Measurements from ENCODE around the gene RAB13. TPM values are rescaled to one million over a fixed set of nuclear protein-coding genes. Genes with fewer than 3 reads are reported as not detected.

The RAB13 gene
- polyA plus RNA-seq, 3 donors = 1.8 to 5.1 (median 3.9) TPM

DNA sequence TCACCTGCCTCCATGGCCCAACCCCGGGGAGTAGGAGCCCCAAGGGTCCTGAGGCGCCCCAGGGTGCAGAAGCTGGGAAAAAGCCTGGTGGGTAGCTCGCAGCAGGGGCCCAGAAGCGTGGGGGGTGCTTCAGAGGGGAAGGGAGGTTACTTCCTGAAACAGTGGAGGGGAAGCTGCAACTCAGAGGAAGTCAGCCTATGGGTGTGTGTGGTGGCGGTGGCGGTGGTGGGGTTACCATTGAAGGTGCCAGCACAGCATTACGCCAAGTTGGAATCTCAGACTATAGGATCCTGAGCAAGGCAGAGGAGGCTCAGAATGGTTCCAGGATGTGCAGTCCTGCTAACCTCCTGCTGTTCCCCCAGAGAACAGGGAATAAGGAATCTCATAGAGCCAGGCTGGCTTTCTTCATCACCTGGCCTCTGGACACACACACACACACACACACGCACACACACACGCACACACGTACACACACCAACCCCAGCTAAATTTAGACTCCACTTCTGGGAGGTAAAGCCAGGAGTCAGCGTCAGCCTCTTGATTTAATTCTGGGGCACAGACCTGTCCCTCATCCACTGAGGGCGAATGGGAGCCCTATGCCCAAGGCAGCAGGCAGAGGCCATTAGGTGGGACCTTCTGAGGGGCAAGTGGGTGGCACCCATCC is 40.9 kb downstream of the RAB13 start:
- Mint-ChIP-seq H3K4me1 (peaks cover 59% of the 10 kb centered on the region), H3K4me3 (peak overlapping the region; percentile 83 to 93), H3K9me3 (no peaks in the 10 kb centered on the region), H3K27me3 (ENCODE audit: low read depth in 3 of 3) (no peaks in the 10 kb centered on the region), H3K36me3 (peaks cover 56 to 62% of the 10 kb centered on the region in 2 donors), H3K27ac (peak overlapping the region; percentile 98 to 100 (median 100))
- Histone ChIP-seq H3K9ac (ENCODE audit: insufficient read depth, low read length, poor library complexity, severe bottlenecking) (peak overlapping the region; percentile 94), H2AFZ (ENCODE audit: insufficient read depth, low read depth, low read length, poor library complexity, severe bottlenecking) (no peak overlapping the region), H3K4me1 (ENCODE audit: control insufficient read depth in 1 of 2, insufficient read depth in 2 of 2, low read length in 2 of 2) (peaks cover 54 to 66% of the 10 kb centered on the region in 2 donors), H3K9me3 (replicated peaks in 1 of 2; ENCODE audit: control insufficient read depth in 1 of 2, insufficient read depth in 1 of 2, low read length in 2 of 2) (no peaks in the 10 kb centered on the region), H3K27me3 (ENCODE audit: control insufficient read depth in 2 of 2, insufficient read depth in 2 of 2, low read length in 2 of 2) (no peaks in the 10 kb centered on the region), H4K20me1 (ENCODE audit: insufficient read depth, low read length) (peaks cover 24% of the 10 kb centered on the region), H3K79me2 (ENCODE audit: insufficient read depth, low read length) (peaks cover 61% of the 10 kb centered on the region), H3K4me2 (replicated peaks; ENCODE audit: extremely low read depth, low read length, poor library complexity, severe bottlenecking) (peak overlapping the region; percentile 83), H3K4me3 (replicated peaks in 1 of 3; ENCODE audit: low read depth in 2 of 3, low read length in 3 of 3) (peak overlapping the region; percentile 70 to 83 (median 83)), H3K27ac (ENCODE audit: low read depth in 1 of 2, low read length in 2 of 2) (peak overlapping the region; percentile 100), H3K36me3 (replicated peaks in 1 of 2; ENCODE audit: control insufficient read depth in 1 of 2, insufficient read depth in 2 of 2, low read length in 2 of 2) (peaks cover 59 to 61% of the 10 kb centered on the region in 2 donors)
- TF ChIP-seq CTCF (IDR thresholded peaks at IDR 0.05) = no peak
- intact Hi-C loops (cut with micrococcal nuclease) = loop anchor here in 1 of 2 donors (2.0 kb wide), 1 partner anchor 22 kb away; the partner anchor contains the start of gene GATAD2B
- DNase-seq = peak; percentile 87 to 92 (median 88)
- WGBS (ENCODE audit: insufficient coverage) = 1% methylated on average over 8 of the region's 12 CpGs

- Histone ChIP-seq H2AFZ (ENCODE audit: insufficient read depth, low read depth, low read length, poor library complexity, severe bottlenecking) (no peak overlapping the region), H3K36me3 (replicated peaks in 1 of 2; ENCODE audit: control insufficient read depth in 1 of 2, insufficient read depth in 2 of 2, low read length in 2 of 2) (peaks cover 59 to 61% of the 10 kb centered on the region in 2 donors), H3K4me2 (replicated peaks; ENCODE audit: extremely low read depth, low read length, poor library complexity, severe bottlenecking) (peak overlapping the region; percentile 83), H3K27me3 (ENCODE audit: control insufficient read depth in 2 of 2, insufficient read depth in 2 of 2, low read length in 2 of 2) (no peaks in the 10 kb centered on the region), H4K20me1 (ENCODE audit: insufficient read depth, low read length) (peaks cover 28% of the 10 kb centered on the region), H3K4me3 (replicated peaks in 1 of 3; ENCODE audit: low read depth in 2 of 3, low read length in 3 of 3) (peak overlapping the region; percentile 70 to 83 (median 83)), H3K27ac (ENCODE audit: low read depth in 1 of 2, low read length in 2 of 2) (peak overlapping the region; percentile 100), H3K4me1 (ENCODE audit: control insufficient read depth in 1 of 2, insufficient read depth in 2 of 2, low read length in 2 of 2) (peaks cover 54 to 66% of the 10 kb centered on the region in 2 donors), H3K79me2 (ENCODE audit: insufficient read depth, low read length) (peaks cover 66% of the 10 kb centered on the region), H3K9ac (ENCODE audit: insufficient read depth, low read length, poor library complexity, severe bottlenecking) (peak overlapping the region; percentile 94), H3K9me3 (replicated peaks in 1 of 2; ENCODE audit: control insufficient read depth in 1 of 2, insufficient read depth in 1 of 2, low read length in 2 of 2) (no peaks in the 10 kb centered on the region)
- intact Hi-C loops (cut with micrococcal nuclease) = loop anchor here in 1 of 2 donors (2.0 kb wide), 1 partner anchor 22 kb away; the partner anchor contains the start of gene GATAD2B
- H3K9me3 Mint-ChIP-seq = no peaks in the 10 kb centered on the region
- no peak for TF ChIP-seq CTCF (IDR thresholded peaks at IDR 0.05)
- DNase-seq = no peak
- peak overlapping the region; percentile 98 to 100 (median 100) for H3K27ac Mint-ChIP-seq
- peak overlapping the region; percentile 83 to 93 for H3K4me3 Mint-ChIP-seq
- H3K4me1 Mint-ChIP-seq = peaks cover 61% of the 10 kb centered on the region
- WGBS (ENCODE audit: insufficient coverage) = 0% methylated on average over 3 of the region's 3 CpGs
- no peaks in the 10 kb centered on the region for H3K27me3 Mint-ChIP-seq (ENCODE audit: low read depth in 3 of 3)
- peaks cover 56 to 62% of the 10 kb centered on the region in 2 donors for H3K36me3 Mint-ChIP-seq
These were observed 41.4 kb downstream of the RAB13 start for GRCh38 chr1:153944827-153945117.
